WTC11 (cell line): ENCODE data around the gene IQGAP2. TPM values are rescaled to one million over a fixed set of nuclear protein-coding genes. Genes with fewer than 3 reads are reported as not detected.
A peak's percentile ranks its signal among the peaks of the same experiment; 100 is the strongest.

ENCODE experiments used
- ATAC-seq: fragments of 200-7000 bp; cut with Tn5 transposase; 2 replicates; pipeline ENCODE4 v1.10.0; 2021; ENCODE audit warnings: mild to moderate bottlenecking, moderate library complexity
- CTCF ChIA-PET: fragments of 300-600 bp; sonication (Branson Sonifier 250); formaldehyde crosslinking; loops from one replicate; lab custom pipeline; 2021; ENCODE audit warnings: antibody characterized with exemption; lab: Charles Lee
- POLR2A ChIA-PET: fragments of 350-600 bp; sonication (Branson Sonifier 250); formaldehyde crosslinking; loops from one replicate; lab custom pipeline; 2021; ENCODE audit warnings: antibody characterized with exemption; lab: Charles Lee
- DNase-seq: peaks from one replicate; pipeline ENCODE4 v3.0.0; 2021; ENCODE audit warnings: low spot score
- H3K27ac Mint-ChIP-seq: 2 replicates; pipeline ENCODE4 v1.8.0; 2021; ENCODE audit warnings: mixed read lengths
- H3K27me3 Mint-ChIP-seq: 2 replicates; pipeline ENCODE4 v1.8.0; 2021; ENCODE audit warnings: low read depth, mild to moderate bottlenecking, moderate library complexity, mixed read lengths
- H3K36me3 Mint-ChIP-seq: 2 replicates; pipeline ENCODE4 v1.8.0; 2021; ENCODE audit warnings: mixed read lengths
- H3K4me1 Mint-ChIP-seq: 2 replicates; pipeline ENCODE4 v1.8.0; 2022; ENCODE audit warnings: mixed read lengths
- H3K4me3 Mint-ChIP-seq: 2 replicates; pipeline ENCODE4 v1.8.0; 2021; ENCODE audit warnings: mild to moderate bottlenecking, moderate library complexity, mixed read lengths
- H3K9me3 Mint-ChIP-seq: 2 replicates; pipeline ENCODE4 v1.8.0; 2021; ENCODE audit warnings: mixed read lengths
- AR ChIP-seq: fragments of 250-450 bp; sonication (Bioruptor Pico); IDR thresholded peaks from 2 replicates; pipeline ENCODE4 v1.9.0; 2021; ENCODE audit warnings: mild to moderate bottlenecking
- ATF2 ChIP-seq: sonication (generic); formaldehyde crosslinking; IDR thresholded peaks from 2 replicates; pipeline ENCODE4 v1.8.1; 2022; ENCODE audit warnings: low read depth, missing genetic modification reagents, borderline replicate concordance
- ATF3 ChIP-seq: sonication (generic); formaldehyde crosslinking; conservative IDR thresholded peaks from 2 replicates; pipeline ENCODE4 v1.8.1; 2022; ENCODE audit warnings: mild to moderate bottlenecking, missing genetic modification reagents
- ATF6 ChIP-seq: sonication (generic); formaldehyde crosslinking; IDR thresholded peaks from 2 replicates; pipeline ENCODE4 v1.8.1; 2023; ENCODE audit warnings: mild to moderate bottlenecking, missing genetic modification reagents
- E2F1 ChIP-seq: sonication (generic); formaldehyde crosslinking; IDR thresholded peaks from 2 replicates; pipeline ENCODE4 v1.8.0; 2022; ENCODE audit warnings: mild to moderate bottlenecking, missing genetic modification reagents
- EMX1 ChIP-seq: fragments of 250-450 bp; sonication (Bioruptor Pico); IDR thresholded peaks from 2 replicates; pipeline ENCODE4 v1.8.0; 2021; ENCODE audit warnings: mild to moderate bottlenecking
- GABPB1 ChIP-seq: sonication (generic); formaldehyde crosslinking; IDR thresholded peaks from 2 replicates; pipeline ENCODE4 v1.8.1; 2023; ENCODE audit warnings: mild to moderate bottlenecking, missing genetic modification reagents
- IRF1 ChIP-seq: sonication (generic); formaldehyde crosslinking; IDR thresholded peaks from 2 replicates; pipeline ENCODE4 v1.8.0; 2023; ENCODE audit warnings: missing genetic modification reagents
- MXD4 ChIP-seq: fragments of 250-450 bp; sonication (Bioruptor Pico); IDR thresholded peaks from 2 replicates; pipeline ENCODE4 v1.8.0; 2021; ENCODE audit warnings: mild to moderate bottlenecking, moderate library complexity, borderline replicate concordance
- MYBL2 ChIP-seq: sonication (generic); formaldehyde crosslinking; IDR thresholded peaks from 2 replicates; pipeline ENCODE4 v1.8.1; 2023; ENCODE audit warnings: mild to moderate bottlenecking, moderate library complexity, missing genetic modification reagents
- NR1H2 ChIP-seq: sonication (generic); formaldehyde crosslinking; IDR thresholded peaks from 2 replicates; pipeline ENCODE4 v1.9.0; 2021; ENCODE audit warnings: mild to moderate bottlenecking, moderate library complexity, missing genetic modification reagents
- SP1 ChIP-seq: sonication (generic); formaldehyde crosslinking; conservative IDR thresholded peaks from 2 replicates; pipeline ENCODE4 v1.8.1; 2022; ENCODE audit warnings: missing genetic modification reagents
- ZBTB43 ChIP-seq: sonication (generic); formaldehyde crosslinking; IDR thresholded peaks from 2 replicates; pipeline ENCODE4 v1.8.1; 2023; ENCODE audit warnings: mild to moderate bottlenecking, missing genetic modification reagents
- ZNF416 ChIP-seq: fragments of 250-450 bp; sonication (Bioruptor Pico); IDR thresholded peaks from 2 replicates; pipeline ENCODE4 v1.9.0; 2021; ENCODE audit warnings: mild to moderate bottlenecking, inconsistent platforms
- total RNA-seq: library from RNA; stranded (reverse); gene quantifications from 3 replicates; pipeline ENCODE4 v1.2.3, GENCODE V29; 2021

IQGAP2 gene
- total RNA-seq, 1 experiment from 2014 or later = 70.6 TPM

- H3K4me3 Mint-ChIP-seq = no peak within 1 kb of the TSS
- CTCF ChIA-PET = no interaction called here
Measured at GRCh38 chr5:76622973-76623596, 220.0 kb downstream of the IQGAP2 start, which contains the start of gene F2RL2. Gene F2RL2, minus strand, starts transcription at chr5:76623403. Its CDS starts 173 bp downstream, at chr5:76623230.

GRCh38 chr5:76625087-76625815, 222.2 kb downstream of the IQGAP2 start:
- Mint-ChIP-seq H3K27ac (peak overlapping the region; percentile 14; the same call in 1 of the 2 replicates), H3K4me1 (peaks cover 32% of the 10 kb centered on the region), H3K36me3 (no peaks in the 10 kb centered on the region), H3K9me3 (no peaks in the 10 kb centered on the region), H3K4me3 (no peak overlapping the region), H3K27me3 (no peaks in the 10 kb centered on the region)
- ChIA-PET POLR2A (no interaction called here), CTCF (interaction anchor here (1.1 to 1.2 kb wide), 2 partner anchors 13 to 24 kb away, joined by 3 to 4 read pairs; no protein-coding TSS in a partner anchor)
- ATAC-seq (no peak), DNase-seq (no peak)
- TF ChIP-seq NR1H2 (CRISPR knock-in tag) (no peak), AR (CRISPR knock-in tag) (no peak), ZBTB43 (no peak), ATF2 (no peak), SP1 (no peak), E2F1 (no peak), ATF6 (CRISPR knock-in tag) (no peak), GABPB1 (CRISPR knock-in tag) (no peak), IRF1 (CRISPR knock-in tag) (no peak), EMX1 (CRISPR knock-in tag) (no peak), MYBL2 (CRISPR knock-in tag) (no peak), MXD4 (CRISPR knock-in tag) (no peak)

More at GRCh38 chr5:76622973-76623596, 220.0 kb downstream of the IQGAP2 start, which contains the start of gene F2RL2:
- no peaks in the 10 kb centered on the region for H3K36me3 Mint-ChIP-seq
- H3K27me3 Mint-ChIP-seq = no peaks in the 10 kb centered on the region
- ATAC-seq (peak; percentile 88), DNase-seq (no peak)
- POLR2A ChIA-PET = no interaction called here
- peaks cover 31% of the 10 kb centered on the region for H3K4me1 Mint-ChIP-seq
- H3K9me3 Mint-ChIP-seq = no peaks in the 10 kb centered on the region
- TF ChIP-seq ZNF416 (CRISPR knock-in tag) (no peak), ATF3 (no peak)
- H3K27ac Mint-ChIP-seq = peak within 1 kb of the TSS; percentile 76
